AG09309 (cell line): ENCODE results near the gene ZNF333.

Source experiments
- DNase-seq: peaks from one replicate; pipeline ENCODE4 v3.0.0-alpha.2; 2010; ENCODE audit warnings: low read depth
- H3K4me3 ChIP-seq: 2 replicates; pipeline ENCODE4 v1.5.1; 2011; ENCODE audit warnings: mild to moderate bottlenecking, low read depth, low read length, moderate library complexity; ENCODE audit not compliant: control insufficient read depth
- TF ChIP-seq, protein P1 (sequence below): IDR thresholded peaks from 2 replicates; pipeline ENCODE4 v1.5.1; 2011; ENCODE audit warnings: mild to moderate bottlenecking, low read depth, low read length, inconsistent platforms; ENCODE audit not compliant: insufficient read depth, control insufficient read depth; ENCODE audit errors: missing control alignments

The ZNF333 gene

DNA sequence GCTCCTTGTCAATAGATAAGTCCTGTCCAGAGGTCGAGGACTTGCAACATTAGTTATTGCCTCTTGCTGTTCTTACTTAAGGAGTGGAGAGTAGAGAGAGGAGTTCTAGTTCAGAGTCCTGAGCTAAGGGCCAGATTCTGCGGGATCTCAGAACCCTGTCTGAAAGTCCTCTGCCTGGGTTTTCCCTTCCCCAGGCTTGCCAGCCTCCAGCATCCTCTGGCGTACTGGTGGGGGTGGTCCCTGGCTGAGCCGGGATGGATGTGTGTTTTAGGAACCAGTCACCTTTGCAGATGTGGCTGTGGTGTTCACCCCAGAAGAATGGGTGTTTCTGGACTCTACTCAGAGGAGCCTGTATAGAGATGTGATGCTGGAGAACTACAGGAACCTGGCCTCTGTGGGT, 26.0 kb downstream of the ZNF333 start:
- TF ChIP-seq, protein P1, sequence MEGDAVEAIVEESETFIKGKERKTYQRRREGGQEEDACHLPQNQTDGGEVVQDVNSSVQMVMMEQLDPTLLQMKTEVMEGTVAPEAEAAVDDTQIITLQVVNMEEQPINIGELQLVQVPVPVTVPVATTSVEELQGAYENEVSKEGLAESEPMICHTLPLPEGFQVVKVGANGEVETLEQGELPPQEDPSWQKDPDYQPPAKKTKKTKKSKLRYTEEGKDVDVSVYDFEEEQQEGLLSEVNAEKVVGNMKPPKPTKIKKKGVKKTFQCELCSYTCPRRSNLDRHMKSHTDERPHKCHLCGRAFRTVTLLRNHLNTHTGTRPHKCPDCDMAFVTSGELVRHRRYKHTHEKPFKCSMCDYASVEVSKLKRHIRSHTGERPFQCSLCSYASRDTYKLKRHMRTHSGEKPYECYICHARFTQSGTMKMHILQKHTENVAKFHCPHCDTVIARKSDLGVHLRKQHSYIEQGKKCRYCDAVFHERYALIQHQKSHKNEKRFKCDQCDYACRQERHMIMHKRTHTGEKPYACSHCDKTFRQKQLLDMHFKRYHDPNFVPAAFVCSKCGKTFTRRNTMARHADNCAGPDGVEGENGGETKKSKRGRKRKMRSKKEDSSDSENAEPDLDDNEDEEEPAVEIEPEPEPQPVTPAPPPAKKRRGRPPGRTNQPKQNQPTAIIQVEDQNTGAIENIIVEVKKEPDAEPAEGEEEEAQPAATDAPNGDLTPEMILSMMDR: no peak
- no peak overlapping the region for H3K4me3 ChIP-seq
- no peak for DNase-seq

DNA sequence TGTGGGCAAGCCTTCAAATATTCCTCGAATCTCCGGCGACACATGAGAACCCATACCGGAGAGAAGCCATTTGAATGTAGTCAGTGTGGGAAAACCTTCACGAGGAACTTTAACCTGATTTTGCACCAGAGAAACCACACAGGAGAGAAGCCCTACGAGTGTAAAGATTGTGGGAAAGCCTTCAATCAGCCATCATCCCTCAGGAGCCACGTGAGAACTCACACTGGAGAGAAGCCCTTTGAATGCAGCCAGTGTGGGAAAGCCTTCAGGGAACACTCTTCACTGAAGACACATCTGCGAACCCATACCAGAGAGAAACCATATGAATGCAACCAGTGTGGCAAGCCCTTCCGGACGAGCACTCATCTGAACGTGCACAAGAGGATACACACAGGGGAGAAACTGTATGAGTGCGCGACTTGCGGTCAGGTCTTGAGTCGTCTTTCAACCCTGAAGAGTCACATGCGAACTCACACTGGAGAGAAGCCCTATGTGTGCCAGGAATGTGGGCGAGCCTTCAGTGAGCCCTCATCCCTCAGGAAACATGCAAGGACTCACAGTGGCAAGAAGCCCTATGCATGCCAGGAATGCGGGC, 28.8 kb downstream of the ZNF333 start:
- H3K4me3 ChIP-seq: no peak overlapping the region
- no peak for DNase-seq
- TF ChIP-seq, protein P1: no peak

DNA sequence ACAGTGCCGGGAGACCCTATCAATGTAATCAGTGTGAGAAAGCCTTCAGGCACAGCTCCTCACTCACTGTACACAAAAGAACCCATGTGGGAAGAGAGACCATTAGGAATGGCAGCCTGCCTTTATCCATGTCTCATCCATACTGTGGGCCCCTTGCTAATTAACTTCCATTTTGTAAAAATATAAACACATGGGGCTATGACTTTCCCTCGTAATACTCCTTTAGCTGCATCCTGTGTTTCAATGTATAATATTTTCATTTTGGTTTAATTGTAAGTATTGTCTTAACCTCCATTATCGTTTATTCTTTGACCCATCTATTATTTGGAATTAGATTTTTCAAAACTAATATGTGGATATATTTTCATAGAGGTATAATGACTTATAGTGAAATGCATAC, 29.3 kb downstream of the ZNF333 start:
- TF ChIP-seq, protein P1: no peak
- no peak for DNase-seq
- no peak overlapping the region for H3K4me3 ChIP-seq

DNA sequence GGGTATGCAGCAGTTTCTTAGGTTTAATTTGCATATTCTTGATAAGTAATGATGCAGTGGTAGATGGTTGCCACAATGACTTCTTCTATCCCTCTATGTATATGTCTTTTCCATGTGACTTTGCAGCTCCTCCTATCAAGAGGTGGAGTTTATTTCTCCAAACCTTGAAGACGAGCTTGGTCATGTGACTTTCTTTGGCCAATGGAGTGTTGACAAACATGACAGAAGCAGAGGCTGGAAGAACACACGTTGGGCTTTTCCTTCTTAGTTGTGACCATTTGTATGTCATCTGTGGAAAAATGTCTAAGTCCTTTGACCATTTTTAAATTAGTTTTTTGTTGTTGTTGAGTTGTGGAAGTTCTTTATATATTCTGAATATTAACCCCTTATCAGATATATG, 32.3 kb downstream of the ZNF333 start:
- DNase-seq: no peak
- no peak overlapping the region for H3K4me3 ChIP-seq
- TF ChIP-seq, protein P1: no peak

DNA sequence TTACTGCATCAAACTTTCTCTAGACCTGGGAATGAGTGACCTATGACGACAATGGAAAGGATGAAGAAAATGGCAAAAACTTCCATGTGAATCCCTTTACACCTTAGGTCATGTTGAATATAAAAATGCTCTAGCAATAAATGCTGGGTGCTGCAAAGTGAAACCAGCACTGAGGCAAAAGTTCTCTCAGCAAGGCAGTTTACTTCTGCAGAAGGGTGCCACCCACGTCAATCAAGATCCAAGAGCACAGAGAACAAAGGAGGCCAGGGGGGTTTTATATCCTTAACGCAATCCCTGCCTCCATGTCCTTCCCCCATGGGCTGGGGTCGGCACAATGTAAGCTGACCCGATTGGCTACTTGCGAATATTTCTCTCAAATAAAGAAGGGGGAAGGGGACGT, 38.7 kb downstream of the ZNF333 start:
- no peak overlapping the region for H3K4me3 ChIP-seq
- DNase-seq: no peak
- TF ChIP-seq, protein P1: no peak

DNA sequence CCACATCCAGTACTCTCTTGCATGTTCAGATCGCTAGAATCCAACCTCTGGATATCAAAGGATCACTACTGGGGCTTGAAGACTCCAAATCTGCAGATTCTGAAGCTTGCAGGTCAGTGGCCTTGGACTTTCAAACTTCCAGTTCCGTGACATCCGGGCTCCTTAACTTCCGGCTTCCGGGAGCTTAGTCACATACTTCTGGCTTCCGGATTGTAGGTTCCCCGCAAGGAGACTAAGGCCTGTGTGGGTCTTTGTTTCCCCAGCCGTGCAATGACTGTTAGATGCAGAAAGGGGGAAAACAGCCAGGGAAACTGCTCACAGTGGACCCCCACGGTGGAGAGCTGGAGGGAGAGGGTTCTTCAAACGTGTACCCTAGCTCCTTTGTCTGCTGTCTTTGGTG, 41.4 kb downstream of the ZNF333 start:
- DNase-seq: no peak
- TF ChIP-seq, protein P1: no peak
- no peak overlapping the region for H3K4me3 ChIP-seq

DNA sequence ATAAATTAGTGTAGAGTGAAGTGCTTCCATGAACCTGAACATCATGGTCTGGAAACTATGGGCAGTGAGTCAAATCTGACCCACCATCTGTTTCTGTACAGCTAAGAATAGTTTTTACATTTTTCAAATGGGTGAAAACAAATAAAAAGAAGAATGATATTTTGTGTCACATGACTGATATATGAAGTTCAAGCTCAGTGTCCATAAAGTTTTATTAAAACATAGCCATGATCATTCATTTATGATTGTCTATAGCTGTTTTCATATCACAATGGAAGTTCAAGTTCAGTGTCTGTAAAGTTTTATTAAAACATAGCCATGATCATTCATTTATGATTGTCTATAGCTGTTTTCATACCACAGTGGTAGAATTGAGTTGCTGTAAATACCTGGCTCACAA, 42.7 kb downstream of the ZNF333 start:
- H3K4me3 ChIP-seq: no peak overlapping the region
- DNase-seq: no peak
- TF ChIP-seq, protein P1: no peak
